CD4-positive, alpha-beta memory T cell (primary cell): ENCODE results near the gene PRDM7. TPM values are rescaled to one million over a fixed set of nuclear protein-coding genes. Genes with fewer than 3 reads are reported as not detected.

Source experiments
- CTCF ChIA-PET: fragments of 350-600 bp; sonication (Branson Sonifier 250); formaldehyde crosslinking; loops from one replicate; lab custom pipeline; 2021; ENCODE audit warnings: inconsistent platforms; ENCODE audit not compliant: partially characterized antibody; lab: Charles Lee
- POLR2A ChIA-PET: fragments of 350-600 bp; sonication (Branson Sonifier 250); formaldehyde crosslinking; loops from one replicate; lab custom pipeline; 2021; ENCODE audit not compliant: partially characterized antibody; lab: Charles Lee
- DNase-seq, 5 donors: peaks; one replicate each; pipeline versions ENCODE4 v3.0.0 to v3.0.0-alpha.2; 2020 to 2022; ENCODE audit warnings: mixed read lengths in 1 of 5
- H3K27ac ChIP-seq: one replicate; pipeline ENCODE4 v1.7.0; 2013; ENCODE audit warnings: low read depth, low read length
- H3K27me3 ChIP-seq: 2 replicates; pipeline ENCODE4 v1.7.0; 2013; ENCODE audit warnings: mild to moderate bottlenecking, low read length, moderate library complexity; ENCODE audit not compliant: insufficient read depth
- H3K36me3 ChIP-seq: 2 replicates; pipeline ENCODE4 v1.7.0; 2013; ENCODE audit warnings: mild to moderate bottlenecking, low read length, moderate library complexity; ENCODE audit not compliant: insufficient read depth
- H3K4me1 ChIP-seq: 2 replicates; pipeline ENCODE4 v1.7.0; 2013; ENCODE audit warnings: mild to moderate bottlenecking, low read length, moderate library complexity; ENCODE audit not compliant: insufficient read depth
- H3K4me3 ChIP-seq, 2 donors: one replicate each; pipeline ENCODE4 v1.7.0; 2013; ENCODE audit warnings: low read length in 2 of 2, mild to moderate bottlenecking in 1 of 2
- H3K9me3 ChIP-seq, 2 donors: one replicate each; pipeline ENCODE4 v1.7.0; 2013; ENCODE audit warnings: low read length in 2 of 2, control low read depth in 1 of 2; ENCODE audit not compliant: control insufficient read depth in 1 of 2
- H3K27ac Mint-ChIP-seq, 7 donors: one replicate each; pipeline ENCODE4 v1.8.0; 2020 to 2021; ENCODE audit warnings: mixed read lengths in 7 of 7, mild to moderate bottlenecking in 6 of 7, inconsistent platforms in 3 of 7, moderate library complexity in 3 of 7
- H3K27me3 Mint-ChIP-seq, 2 donors: one replicate each; pipeline ENCODE4 v1.8.0; 2020 to 2021; ENCODE audit warnings: mixed read lengths in 2 of 2
- H3K36me3 Mint-ChIP-seq, 2 donors: one replicate each; pipeline ENCODE4 v1.8.0; 2020 to 2021; ENCODE audit warnings: mixed read lengths in 2 of 2, inconsistent platforms in 1 of 2, mild to moderate bottlenecking in 1 of 2
- H3K4me1 Mint-ChIP-seq, 4 donors: one replicate each; pipeline ENCODE4 v1.8.0; 2020 to 2021; ENCODE audit warnings: mixed read lengths in 4 of 4, mild to moderate bottlenecking in 1 of 4
- H3K4me3 Mint-ChIP-seq, 8 donors: one replicate each; pipeline ENCODE4 v1.8.0; 2020 to 2021; ENCODE audit warnings: mixed read lengths in 8 of 8, mild to moderate bottlenecking in 7 of 8, moderate library complexity in 6 of 8, inconsistent platforms in 3 of 8
- H3K9me3 Mint-ChIP-seq, 8 donors: one replicate each; pipeline ENCODE4 v1.8.0; 2020 to 2021; ENCODE audit warnings: mixed read lengths in 8 of 8, mild to moderate bottlenecking in 5 of 8, inconsistent platforms in 3 of 8, moderate library complexity in 1 of 8
- intact Hi-C: fragments of 100-400 bp; cut with micrococcal nuclease; formaldehyde crosslinking; loops from one replicate; pipeline ENCODE4 v1.15.1; 2023
- polyA plus RNA-seq, 2 donors: library from polyadenylated mRNA; unstranded; fragments of 300-500 nt; fragmentation: Illumina TruSeq; gene quantifications; one replicate each; pipeline ENCODE4 v1.2.3, GENCODE V29; 2021
- total RNA-seq, 2 experiments: library from RNA; stranded (reverse); gene quantifications; one replicate each; pipeline ENCODE4 v1.2.3, GENCODE V29; 2021

The PRDM7 gene
- total and polyA plus RNA-seq, 4 experiments from 2014 or later: not detected

- ChIA-PET POLR2A (interaction anchor here (1.2 kb wide), 2 partner anchors 23 to 28 kb away, joined by 3 read pairs; no protein-coding TSS in a partner anchor), CTCF (no interaction called here)
- Histone ChIP-seq H3K27ac (no peak overlapping the region), H3K36me3 (no peaks in the 10 kb centered on the region), H3K4me1 (peaks cover 14% of the 10 kb centered on the region), H3K27me3 (peaks cover 5% of the 10 kb centered on the region), H3K9me3 (no peaks in the 10 kb centered on the region), H3K4me3 (no peak overlapping the region)
- Mint-ChIP-seq H3K27me3 (peaks cover 1 to 13% of the 10 kb centered on the region in 2 donors), H3K4me3 (peak overlapping the region in 7 of 8 donors; percentile 17 to 58 (median 45)), H3K4me1 (peaks cover 4 to 28% (median 15%) of the 10 kb centered on the region in 4 donors), H3K9me3 (no peaks in the 10 kb centered on the region), H3K27ac (peak overlapping the region in 2 of 7 donors; percentile 1 to 89), H3K36me3 (peaks cover 0 to 4% of the 10 kb centered on the region in 2 donors)
- no peak for DNase-seq
- intact Hi-C loops: no loop called here
These were observed 30.8 kb downstream of the PRDM7 start for GRCh38 chr16:90046122-90046970.

GRCh38 chr16:90044111-90044551 is 33.0 kb downstream of the PRDM7 start:
- Histone ChIP-seq H3K9me3 (no peaks in the 10 kb centered on the region), H3K4me3 (no peak overlapping the region), H3K27me3 (peaks cover 5% of the 10 kb centered on the region), H3K27ac (no peak overlapping the region), H3K4me1 (peaks cover 14% of the 10 kb centered on the region), H3K36me3 (no peaks in the 10 kb centered on the region)
- intact Hi-C loops: no loop called here
- H3K4me1 Mint-ChIP-seq: peaks cover 4 to 26% (median 14%) of the 10 kb centered on the region in 4 donors
- peaks cover 0 to 2% (median 0%) of the 10 kb centered on the region in 8 donors for H3K9me3 Mint-ChIP-seq
- no peak overlapping the region for H3K27ac Mint-ChIP-seq
- no peak for DNase-seq
- no peak overlapping the region for H3K4me3 Mint-ChIP-seq
- POLR2A ChIA-PET: no interaction called here
- H3K36me3 Mint-ChIP-seq: peaks cover under 1 to 11% of the 10 kb centered on the region in 2 donors
- peaks cover 1 to 13% of the 10 kb centered on the region in 2 donors for H3K27me3 Mint-ChIP-seq
- CTCF ChIA-PET: no interaction called here

GRCh38 chr16:90043526-90043925 is 33.6 kb downstream of the PRDM7 start:
- no peak overlapping the region for H3K27ac Mint-ChIP-seq
- CTCF ChIA-PET: no interaction called here

GRCh38 chr16:90042946-90043514 is 34.1 kb downstream of the PRDM7 start:
- no peak overlapping the region for H3K4me3 Mint-ChIP-seq
- H3K4me1 Mint-ChIP-seq: peaks cover 2 to 18% (median 8%) of the 10 kb centered on the region in 4 donors
- ChIA-PET POLR2A (no interaction called here), CTCF (no interaction called here)
- no peaks in the 10 kb centered on the region for H3K9me3 ChIP-seq
- no peak overlapping the region for H3K27ac ChIP-seq
- peaks cover 9 to 13% of the 10 kb centered on the region in 2 donors for H3K36me3 Mint-ChIP-seq
- no peak overlapping the region for H3K4me3 ChIP-seq
- no peak overlapping the region for H3K27ac Mint-ChIP-seq
- H3K4me1 ChIP-seq: peaks cover 14% of the 10 kb centered on the region
- DNase-seq: no peak
- peaks cover 5% of the 10 kb centered on the region for H3K27me3 ChIP-seq
- H3K27me3 Mint-ChIP-seq: peaks cover 1 to 8% of the 10 kb centered on the region in 2 donors
- H3K36me3 ChIP-seq: no peaks in the 10 kb centered on the region
- intact Hi-C loops: no loop called here
- peaks cover 0 to 2% (median 0%) of the 10 kb centered on the region in 8 donors for H3K9me3 Mint-ChIP-seq

More at GRCh38 chr16:90043526-90043925, 33.6 kb downstream of the PRDM7 start:
- Histone ChIP-seq H3K9me3 (no peaks in the 10 kb centered on the region), H3K27me3 (peaks cover 5% of the 10 kb centered on the region), H3K4me1 (peaks cover 14% of the 10 kb centered on the region), H3K27ac (no peak overlapping the region), H3K36me3 (no peaks in the 10 kb centered on the region), H3K4me3 (no peak overlapping the region)
- Mint-ChIP-seq H3K36me3 (peaks cover 6 to 13% of the 10 kb centered on the region in 2 donors), H3K27me3 (peaks cover 1 to 13% of the 10 kb centered on the region in 2 donors), H3K9me3 (peaks cover 0 to 2% (median 0%) of the 10 kb centered on the region in 8 donors), H3K4me3 (no peak overlapping the region), H3K4me1 (peaks cover 4 to 23% (median 11%) of the 10 kb centered on the region in 4 donors)
- POLR2A ChIA-PET: no interaction called here
- intact Hi-C loops: no loop called here
- no peak for DNase-seq

GRCh38 chr16:90041896-90042473 is 35.1 kb downstream of the PRDM7 start:
- H3K9me3 ChIP-seq: no peaks in the 10 kb centered on the region
- H3K27me3 ChIP-seq: peaks cover 3% of the 10 kb centered on the region
- H3K27ac ChIP-seq: no peak overlapping the region
- Mint-ChIP-seq H3K27ac (peak overlapping the region in 1 of 7 donors; percentile 68), H3K9me3 (peaks cover 0 to 2% (median 0%) of the 10 kb centered on the region in 8 donors), H3K27me3 (peaks cover 1 to 8% of the 10 kb centered on the region in 2 donors), H3K4me3 (no peak overlapping the region), H3K4me1 (peaks cover 2 to 17% (median 8%) of the 10 kb centered on the region in 4 donors), H3K36me3 (peaks cover 10 to 14% of the 10 kb centered on the region in 2 donors)
- intact Hi-C loops: no loop called here
- CTCF ChIA-PET: no interaction called here
- no peak overlapping the region for H3K4me3 ChIP-seq
- peaks cover 8% of the 10 kb centered on the region for H3K4me1 ChIP-seq
- H3K36me3 ChIP-seq: no peaks in the 10 kb centered on the region
- POLR2A ChIA-PET: no interaction called here
- no peak for DNase-seq

- no peaks in the 10 kb centered on the region for H3K4me1 ChIP-seq
- intact Hi-C loops: no loop called here
- Mint-ChIP-seq H3K9me3 (peaks cover 0 to 2% (median 0%) of the 10 kb centered on the region in 8 donors), H3K27me3 (peaks cover 0 to 2% of the 10 kb centered on the region in 2 donors), H3K27ac (no peak overlapping the region), H3K4me3 (no peak overlapping the region), H3K4me1 (peaks cover 0 to under 1% (median 0%) of the 10 kb centered on the region in 4 donors), H3K36me3 (peaks cover 22 to 25% of the 10 kb centered on the region in 2 donors)
- H3K27ac ChIP-seq: no peak overlapping the region
- H3K27me3 ChIP-seq: no peaks in the 10 kb centered on the region
- H3K4me3 ChIP-seq: no peak overlapping the region
- ChIA-PET POLR2A (no interaction called here), CTCF (no interaction called here)
- H3K36me3 ChIP-seq: peaks cover 7% of the 10 kb centered on the region
- no peaks in the 10 kb centered on the region for H3K9me3 ChIP-seq
- DNase-seq: no peak
These were observed 36.7 kb downstream of the PRDM7 start for GRCh38 chr16:90040152-90041023.
